GM21423 (cell line): ENCODE data around the gene FOXO4.

Experiments used
- ATAC-seq: cut with Tn5 transposase; IDR thresholded peaks from one replicate; pipeline ENCODE4 v1.9.1; 2021; ENCODE audit warnings: mild to moderate bottlenecking, moderate library complexity; ENCODE audit not compliant: unreplicated experiment

Gene FOXO4

GRCh38 chrX:71131510-71131909 is 35.9 kb downstream of the FOXO4 start:
- no peak for ATAC-seq

- ATAC-seq: no peak
Observed at GRCh38 chrX:71140440-71140839, 44.8 kb downstream of the FOXO4 start.

GRCh38 chrX:71143508-71143907 is 47.9 kb downstream of the FOXO4 start:
- ATAC-seq: no peak

DNA sequence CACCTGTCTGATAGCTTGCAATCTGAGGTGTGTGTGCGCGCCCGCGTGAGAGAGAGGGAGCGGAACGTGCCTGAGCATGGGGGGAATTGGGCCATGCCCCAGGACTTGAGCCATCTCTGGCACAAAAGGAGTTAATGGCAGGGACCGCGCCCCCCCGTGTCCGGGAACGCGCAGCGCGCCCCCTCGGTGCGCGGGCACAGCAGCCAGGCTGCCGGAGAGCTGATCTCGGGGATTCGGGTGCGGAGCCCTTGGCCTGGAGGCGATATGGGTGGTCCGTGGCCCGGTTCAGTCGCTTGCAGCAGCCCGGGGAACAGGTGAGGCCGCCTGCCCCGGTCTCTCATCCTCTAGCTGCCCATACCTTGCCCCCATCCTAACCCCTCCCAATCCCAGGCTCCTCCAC is 49.0 kb downstream of the FOXO4 start, which contains the start of gene NLGN3:
NLGN3 (plus strand) TSS at position 191 of the 400 bp plus-strand sequence. CDS start 2,909 bp downstream, outside the sequence.
- no peak for ATAC-seq

GRCh38 chrX:71147496-71148277 is 52.0 kb downstream of the FOXO4 start:
- ATAC-seq: no peak

GRCh38 chrX:71148278-71148663 is 52.6 kb downstream of the FOXO4 start:
- ATAC-seq: no peak

DNA sequence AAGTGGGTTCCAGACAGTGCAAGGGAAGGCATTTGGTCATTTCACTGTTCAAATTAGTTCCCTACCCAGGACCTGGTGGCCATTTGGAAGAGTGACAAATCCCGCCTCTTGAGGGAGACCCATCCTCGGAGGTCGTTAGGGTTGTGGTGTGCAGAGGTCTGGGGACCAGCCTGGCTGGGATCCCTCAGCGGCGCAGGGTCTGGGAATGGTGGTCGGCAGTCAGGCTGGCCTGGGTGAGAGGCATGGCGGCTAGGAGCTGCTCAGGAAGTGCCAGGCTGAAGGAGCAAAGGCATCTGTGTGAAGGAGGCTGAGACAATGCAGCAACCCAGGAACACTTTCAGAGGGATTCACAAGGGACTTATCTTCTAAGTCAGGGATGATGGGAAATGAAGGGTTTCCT is 55.7 kb downstream of the FOXO4 start:
- ATAC-seq: no peak
